Ovary (tissue), 3 donors: ENCODE data around the gene DUSP11.

Experiments
- CTCF ChIP-seq, 3 donors: fragments of 450-650 bp in 2 of 3; fragments of 200-600 bp in 1 of 3; IDR thresholded peaks; one replicate each; pipeline versions ENCODE4 v1.5.1 to v1.8.0; 2016 to 2022; ENCODE audit warnings: antibody characterized with exemption in 3 of 3, mild to moderate bottlenecking in 1 of 3
- POLR2A ChIP-seq: fragments of 450-650 bp; IDR thresholded peaks from one replicate; pipeline ENCODE4 v1.6.1; 2017; ENCODE audit warnings: antibody characterized with exemption, mild to moderate bottlenecking, moderate library complexity
- donor health status: DM: no; HTN: no; CAD: no.

GRCh38 chr2:73766994-73767393, 12.9 kb downstream of the DUSP11 start:
- TF ChIP-seq CTCF (IDR thresholded peaks at IDR 0.05) (no peak), POLR2A (no peak)
